D721Med (cell line): Measurements from ENCODE around the gene CCDC63.
A peak's percentile ranks its signal among the peaks of the same experiment; 100 is the strongest.

ENCODE experiments used
- DNase-seq: peaks from one replicate; pipeline ENCODE4 v3.0.0; 2011; ENCODE audit warnings: low spot score; ENCODE audit not compliant: insufficient read length
- FAIRE-seq: peaks from 2 replicates; lab custom pipeline; 2011; peaks lifted over from hg19 to GRCh38; lab: Jason Lieb, UNC
- TF ChIP-seq, protein P1 (sequence below): IDR thresholded peaks from 2 replicates; pipeline ENCODE4 v1.5.1; 2012; ENCODE audit warnings: mild to moderate bottlenecking, control low read depth; ENCODE audit not compliant: insufficient read depth; ENCODE audit errors: missing control alignments

Gene CCDC63

DNA sequence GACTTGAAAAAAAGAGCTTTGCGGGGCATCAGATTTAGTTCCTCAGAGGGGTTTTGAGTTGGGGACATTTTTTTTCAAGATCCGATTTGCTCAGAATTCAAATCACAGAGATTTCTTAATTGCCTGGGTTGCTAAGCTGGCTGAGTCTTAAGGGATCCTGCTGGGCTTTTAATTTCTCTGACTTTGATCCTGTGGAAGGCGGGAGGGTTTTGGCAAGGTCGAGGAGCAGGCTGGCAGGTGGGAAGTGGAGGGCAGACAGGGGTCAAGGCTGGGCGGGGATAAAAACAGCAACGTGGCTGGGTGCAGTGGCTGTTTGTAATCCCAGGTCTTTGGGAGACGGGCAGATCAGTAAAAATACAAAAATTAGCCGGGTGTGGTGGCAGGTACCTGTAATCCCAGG lies 33.5 kb upstream of the CCDC63 start:
- DNase-seq (peak; percentile 83), FAIRE-seq (no peak)
- TF ChIP-seq, protein P1, sequence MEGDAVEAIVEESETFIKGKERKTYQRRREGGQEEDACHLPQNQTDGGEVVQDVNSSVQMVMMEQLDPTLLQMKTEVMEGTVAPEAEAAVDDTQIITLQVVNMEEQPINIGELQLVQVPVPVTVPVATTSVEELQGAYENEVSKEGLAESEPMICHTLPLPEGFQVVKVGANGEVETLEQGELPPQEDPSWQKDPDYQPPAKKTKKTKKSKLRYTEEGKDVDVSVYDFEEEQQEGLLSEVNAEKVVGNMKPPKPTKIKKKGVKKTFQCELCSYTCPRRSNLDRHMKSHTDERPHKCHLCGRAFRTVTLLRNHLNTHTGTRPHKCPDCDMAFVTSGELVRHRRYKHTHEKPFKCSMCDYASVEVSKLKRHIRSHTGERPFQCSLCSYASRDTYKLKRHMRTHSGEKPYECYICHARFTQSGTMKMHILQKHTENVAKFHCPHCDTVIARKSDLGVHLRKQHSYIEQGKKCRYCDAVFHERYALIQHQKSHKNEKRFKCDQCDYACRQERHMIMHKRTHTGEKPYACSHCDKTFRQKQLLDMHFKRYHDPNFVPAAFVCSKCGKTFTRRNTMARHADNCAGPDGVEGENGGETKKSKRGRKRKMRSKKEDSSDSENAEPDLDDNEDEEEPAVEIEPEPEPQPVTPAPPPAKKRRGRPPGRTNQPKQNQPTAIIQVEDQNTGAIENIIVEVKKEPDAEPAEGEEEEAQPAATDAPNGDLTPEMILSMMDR = no peak

DNA sequence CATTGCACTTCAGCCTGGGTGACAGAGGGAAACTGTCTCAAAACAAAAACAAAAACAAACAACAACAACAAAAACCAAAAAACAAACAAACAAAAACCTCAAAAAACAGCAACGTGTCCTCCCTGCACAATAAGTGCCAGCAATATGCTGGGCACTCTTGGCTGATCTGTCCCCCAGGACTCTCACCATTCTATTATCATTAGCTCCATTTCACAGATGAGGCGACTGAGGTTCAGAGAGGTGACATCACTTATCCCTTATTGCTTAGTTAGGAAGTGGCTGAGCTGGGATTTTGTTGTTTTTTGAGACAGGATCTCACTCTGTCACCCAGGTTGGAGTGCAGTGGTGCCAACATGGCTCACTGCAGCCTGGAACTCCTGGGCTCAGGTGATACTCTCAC lies 33.0 kb upstream of the CCDC63 start:
- no peak for FAIRE-seq

DNA sequence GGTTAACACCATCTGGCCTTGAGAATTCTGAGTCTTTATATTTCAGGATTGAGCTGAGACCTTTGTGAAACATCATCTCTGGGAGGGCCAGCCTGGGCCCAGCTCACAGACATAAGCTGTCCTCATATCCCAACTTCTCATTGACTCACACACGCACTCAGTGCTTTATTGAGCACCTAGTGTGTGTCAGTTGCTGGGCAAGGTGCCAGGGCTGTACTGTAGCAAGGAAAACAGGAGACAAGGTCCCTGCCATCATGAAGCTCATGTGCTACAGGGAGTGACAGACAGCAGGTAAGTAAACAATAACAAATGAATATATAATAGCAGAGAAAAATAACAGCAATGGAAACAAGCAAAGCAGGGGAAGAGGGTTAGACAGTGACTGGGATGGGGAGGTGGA lies 30.5 kb upstream of the CCDC63 start:
- TF ChIP-seq, protein P1 = no peak
- FAIRE-seq = no peak
- no peak for DNase-seq

More for the DNA sequence above, 33.0 kb upstream of the CCDC63 start:
- TF ChIP-seq, protein P1 = no peak
- DNase-seq = no peak

DNA sequence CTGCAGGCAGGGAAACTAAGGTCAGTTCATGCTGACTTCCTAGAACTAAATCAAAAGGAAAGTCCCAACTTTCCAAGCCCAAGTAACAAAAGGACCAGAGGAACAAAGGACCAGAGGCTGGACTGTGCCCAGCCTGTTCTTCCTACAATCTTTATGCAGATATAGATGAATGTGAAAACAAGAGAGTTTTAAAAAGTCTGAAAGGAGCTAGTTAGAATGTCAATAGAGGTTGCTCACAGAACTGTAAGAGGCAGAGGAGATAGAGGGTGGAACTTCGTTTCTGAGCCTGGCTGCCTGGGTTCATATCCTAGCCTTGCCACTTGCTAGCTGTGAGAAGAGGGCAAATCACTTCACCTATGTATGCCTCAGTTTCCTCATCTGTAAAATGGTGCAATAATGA lies 30.0 kb upstream of the CCDC63 start:
- FAIRE-seq (no peak), DNase-seq (no peak)
- TF ChIP-seq, protein P1 = no peak

DNA sequence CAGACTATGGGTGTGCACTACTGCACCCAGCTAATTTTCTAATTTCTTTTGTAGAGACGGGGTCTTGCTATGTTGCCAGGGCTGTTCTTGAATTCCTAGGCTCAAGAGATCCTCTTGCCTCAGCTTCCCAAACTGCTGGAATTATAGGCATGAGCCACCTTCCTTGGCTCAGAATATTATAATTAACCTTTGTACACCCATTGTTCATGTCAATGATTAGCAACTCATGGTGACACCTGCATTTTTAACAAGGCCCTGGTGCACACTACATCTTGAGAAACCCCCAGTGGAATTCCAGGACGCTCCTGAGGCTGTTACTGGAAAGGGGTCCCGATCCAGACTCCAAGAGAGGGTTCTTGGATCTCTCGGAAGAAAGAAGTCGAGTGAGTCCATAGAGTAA lies 28.3 kb upstream of the CCDC63 start:
- FAIRE-seq (no peak), DNase-seq (no peak)
- TF ChIP-seq, protein P1 = no peak

DNA sequence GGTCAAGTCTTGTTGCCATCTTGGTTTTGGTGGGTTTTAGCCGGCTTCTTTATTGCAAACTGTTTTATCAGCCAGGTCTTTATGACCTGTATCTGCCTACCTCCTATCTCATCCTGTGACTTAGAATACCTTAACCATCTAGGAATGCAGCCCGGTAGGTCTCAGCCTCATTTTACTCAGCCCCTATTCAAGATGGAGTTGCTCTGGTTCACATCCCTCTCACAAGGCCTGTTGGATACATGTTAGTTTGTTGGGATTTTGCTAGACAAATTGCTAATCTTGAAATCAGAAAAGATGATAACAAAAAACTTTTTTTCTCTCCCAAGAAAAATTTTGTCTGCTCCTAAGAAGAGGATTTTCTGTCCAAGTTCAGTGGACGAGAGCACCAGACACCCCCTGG lies 27.6 kb upstream of the CCDC63 start:
- FAIRE-seq = no peak
- TF ChIP-seq, protein P1 = no peak
- no peak for DNase-seq

DNA sequence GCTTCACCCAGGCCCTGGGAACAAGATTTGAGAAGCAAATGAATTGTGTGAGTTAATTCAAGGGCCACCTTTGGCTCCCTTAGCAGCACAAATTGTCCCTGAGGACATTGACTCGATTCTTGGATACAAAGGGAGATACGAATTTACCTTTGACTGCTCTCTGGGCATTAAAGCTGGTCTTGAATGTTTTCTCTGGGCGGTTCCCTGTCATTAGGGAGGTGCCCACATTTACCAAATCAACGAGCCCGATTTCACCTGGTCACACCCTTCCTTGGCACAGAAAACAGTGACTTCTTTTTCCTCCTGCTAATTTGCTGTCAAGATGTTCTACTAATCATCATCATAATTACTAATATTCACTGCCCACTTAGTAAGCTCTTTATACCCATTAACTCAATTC lies 27.1 kb upstream of the CCDC63 start:
- DNase-seq = no peak
- TF ChIP-seq, protein P1 = no peak
- no peak for FAIRE-seq
